GM21717 (cell line): ENCODE results near the gene GJB2.
"Not testable (repeated sequence)": the region's sequence is repeated elsewhere in the genome, so short reads cannot be mapped to it uniquely, and the experiment has no call there.

Source experiments
- ATAC-seq: cut with Tn5 transposase; IDR thresholded peaks from one replicate; pipeline ENCODE4 v1.9.1; 2021; ENCODE audit warnings: mild to moderate bottlenecking, moderate library complexity; ENCODE audit not compliant: unreplicated experiment

The GJB2 gene

DNA sequence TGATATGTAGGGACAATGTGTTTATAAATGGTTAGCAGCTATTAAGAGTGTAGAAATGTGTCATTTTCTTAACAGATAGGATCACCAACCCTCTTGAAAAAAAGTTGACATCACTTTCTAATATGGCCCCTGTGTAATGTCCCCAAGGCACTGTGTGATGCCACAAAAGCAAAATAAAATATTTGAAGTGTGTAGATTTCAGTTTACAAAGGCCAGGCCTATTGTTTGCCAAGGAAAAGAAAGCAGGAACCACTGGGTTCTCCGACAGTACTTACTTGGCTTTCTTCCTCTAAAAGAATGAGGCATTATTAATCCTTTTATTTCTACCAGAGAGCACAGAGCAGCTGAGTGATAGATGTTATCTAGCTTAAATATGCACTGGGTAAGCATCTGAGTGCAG is 21.4 kb downstream of the GJB2 start:
- ATAC-seq, result no peak

DNA sequence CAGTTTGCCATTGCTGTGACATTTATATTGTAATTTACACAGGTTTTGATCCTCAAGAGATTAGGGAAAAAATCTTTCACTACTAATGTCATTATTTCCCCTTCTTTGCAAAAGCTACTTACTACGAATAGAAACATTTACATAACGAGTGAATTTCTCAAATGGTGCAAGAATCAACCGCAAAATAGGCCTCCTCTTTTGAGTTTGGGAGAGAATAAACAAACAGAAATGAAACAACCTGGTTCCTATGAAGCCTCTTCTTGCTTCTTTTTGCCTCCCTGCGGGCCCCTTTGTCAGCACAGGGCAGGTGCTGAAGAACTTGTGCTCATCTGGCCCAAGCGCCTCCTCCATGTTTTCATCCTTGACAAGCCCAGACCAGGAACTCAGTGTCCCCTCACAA is 21.8 kb downstream of the GJB2 start:
- ATAC-seq, result no peak

DNA sequence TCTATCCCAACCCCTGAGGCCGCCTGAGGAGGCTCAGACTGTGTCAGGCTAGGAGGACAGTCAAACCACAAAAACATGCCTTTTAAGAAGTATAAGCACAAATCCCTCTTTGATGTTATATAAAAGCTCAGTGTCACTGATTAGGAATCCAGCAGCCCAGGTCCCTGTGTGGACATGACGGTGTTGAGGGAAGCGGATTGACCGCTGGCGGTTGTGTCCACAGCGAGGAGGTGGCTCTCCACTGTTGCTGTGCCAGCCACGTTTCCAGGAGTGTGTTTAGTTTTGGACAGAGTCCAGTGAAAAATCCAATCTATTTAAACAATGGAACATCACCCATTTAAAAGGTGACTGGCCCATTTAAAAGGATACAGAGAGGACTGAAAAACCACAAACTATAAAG is 24.3 kb downstream of the GJB2 start:
- no peak for ATAC-seq

DNA sequence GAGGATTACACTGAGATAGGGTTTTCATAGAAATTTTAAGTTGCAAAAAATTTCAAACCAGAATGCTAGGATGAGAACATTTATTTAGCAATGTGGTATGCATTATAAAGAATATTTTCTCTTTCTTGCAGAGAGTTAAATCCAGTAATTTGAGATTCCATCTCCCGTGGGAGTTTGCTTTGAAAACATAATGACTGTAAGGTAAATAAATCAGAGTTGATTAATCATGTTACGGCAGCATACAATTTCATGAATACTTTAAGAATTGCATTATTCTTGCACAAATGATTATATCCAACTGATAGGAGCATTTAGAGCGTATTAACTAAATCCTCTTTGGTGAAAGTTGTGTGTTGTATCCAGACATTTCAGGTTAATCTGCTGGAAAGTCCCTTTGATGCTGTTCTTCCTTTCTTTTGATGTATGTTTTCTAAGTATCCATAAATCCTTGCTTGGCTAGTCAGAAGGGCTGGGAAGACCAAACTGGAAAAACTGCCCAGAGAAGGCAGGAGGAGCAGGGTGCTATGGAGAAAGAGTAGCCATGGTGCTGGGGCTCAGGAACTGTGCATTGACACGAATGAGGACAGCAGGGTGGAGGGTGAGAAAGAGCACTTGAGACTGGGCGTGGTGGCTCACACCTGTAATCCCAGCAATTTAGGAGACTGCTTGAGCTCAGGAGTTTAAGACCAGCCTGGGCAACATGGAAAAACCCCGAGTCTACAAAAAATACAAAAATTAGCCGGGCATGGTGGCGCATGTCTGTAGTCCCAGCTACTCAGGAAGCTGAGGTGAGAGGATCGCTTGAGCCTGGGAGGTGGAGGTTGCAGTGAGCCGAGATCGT is 27.1 kb downstream of the GJB2 start:
- ATAC-seq, result no peak

DNA sequence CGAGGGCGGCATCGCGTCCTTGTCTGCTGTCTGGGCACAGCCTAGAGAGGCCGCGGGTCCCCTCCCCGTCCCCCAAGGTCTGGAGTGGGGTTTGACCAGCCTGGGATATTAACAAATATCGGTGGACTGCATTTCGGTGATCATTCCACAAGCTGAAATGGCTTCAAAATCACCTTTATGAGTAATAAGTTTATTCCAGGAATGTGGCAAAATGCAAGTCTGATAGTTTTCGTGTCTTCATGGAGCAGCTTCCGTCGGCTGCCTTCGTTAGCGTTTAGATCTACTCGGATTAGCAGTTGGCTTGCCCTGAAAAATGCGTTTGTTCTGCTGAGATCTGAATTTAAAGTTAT is 30.8 kb downstream of the GJB2 start:
- no peak for ATAC-seq

DNA sequence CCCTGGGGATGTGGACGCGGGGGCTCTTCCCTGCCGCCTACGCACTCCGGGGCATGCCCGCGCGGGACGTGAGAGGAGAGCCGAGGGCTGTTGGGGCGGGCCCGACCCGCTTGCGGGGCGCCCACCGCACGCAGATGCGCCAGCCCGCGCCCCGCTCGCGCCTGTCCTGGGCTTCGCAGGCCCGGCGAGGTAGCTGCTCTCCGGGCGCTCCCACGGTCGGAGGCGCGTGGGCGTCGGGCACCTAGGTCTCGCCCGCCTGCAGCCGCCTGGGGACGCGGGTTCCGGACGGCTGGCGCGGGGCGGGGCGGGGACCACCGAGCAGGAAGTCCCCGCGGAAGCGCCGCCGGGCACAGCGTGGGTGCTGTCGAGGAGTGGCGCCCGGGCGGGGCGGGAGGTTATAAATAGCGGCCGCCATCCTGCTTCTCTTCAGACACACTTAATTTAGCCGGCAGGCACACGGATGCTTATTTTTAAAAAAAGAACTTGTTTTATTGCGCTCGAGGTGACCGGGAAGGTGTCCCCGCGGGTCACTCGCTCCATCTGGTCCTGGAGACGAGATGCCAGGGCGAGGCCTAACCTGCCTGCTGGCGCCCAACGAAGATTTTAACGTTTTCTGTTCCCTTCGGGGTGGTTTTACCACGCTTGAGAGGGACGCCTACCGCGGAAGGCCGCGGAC is 31.3 kb downstream of the GJB2 start:
- ATAC-seq, result peak; percentile 35

DNA sequence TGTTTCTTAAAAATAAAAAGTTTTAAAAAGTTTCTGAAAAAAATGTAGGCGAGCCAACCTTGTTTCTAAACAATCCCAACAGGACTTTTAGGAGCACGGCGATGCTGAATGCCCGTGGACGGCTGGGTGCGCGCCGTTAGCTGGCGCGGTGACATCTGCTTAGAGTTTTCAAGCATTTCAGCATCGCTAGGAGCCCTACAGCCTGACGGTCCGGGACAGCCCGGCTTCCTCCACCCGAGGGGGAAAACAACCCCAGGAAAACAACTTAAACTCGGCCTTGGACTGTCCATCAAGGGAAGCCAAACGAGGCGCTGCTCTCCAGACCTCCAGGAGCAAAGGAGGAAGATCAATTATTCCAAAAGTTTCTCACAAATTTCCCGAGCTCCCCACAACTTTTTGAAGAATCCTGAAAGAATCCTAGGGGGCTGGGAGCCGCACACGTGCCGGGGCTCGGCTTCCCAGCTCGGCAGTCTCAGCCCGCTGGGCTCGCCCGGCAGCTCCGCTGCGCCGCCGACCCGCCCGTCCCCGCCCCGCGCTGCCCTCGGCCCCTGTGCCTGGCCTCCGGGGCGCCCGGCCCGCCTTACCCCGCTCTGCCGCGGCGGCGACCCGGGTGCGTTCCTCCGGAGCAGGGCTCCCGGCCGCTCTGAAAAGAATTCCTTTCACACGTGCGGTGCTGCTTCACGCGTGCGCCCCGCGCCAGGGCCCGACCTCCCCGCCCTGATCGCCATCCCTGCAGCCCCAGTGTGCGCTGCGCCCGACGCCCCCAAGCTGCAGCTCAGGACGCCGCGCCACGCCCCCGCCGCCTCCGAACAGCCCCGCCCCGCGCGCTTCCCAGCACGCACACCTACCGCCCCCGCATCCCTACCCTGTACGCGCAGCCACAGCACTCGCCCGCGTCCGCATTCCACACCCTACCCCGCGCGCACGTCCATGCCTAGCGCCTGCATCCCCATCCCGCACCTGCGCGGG is 32.1 kb downstream of the GJB2 start, which contains the start of gene GJA3:
Gene GJA3 (minus strand): TSS at position 747 of the 969 bp plus-strand sequence. CDS start 17,764 bp downstream, outside the sequence.
- ATAC-seq, result peak; percentile 48

DNA sequence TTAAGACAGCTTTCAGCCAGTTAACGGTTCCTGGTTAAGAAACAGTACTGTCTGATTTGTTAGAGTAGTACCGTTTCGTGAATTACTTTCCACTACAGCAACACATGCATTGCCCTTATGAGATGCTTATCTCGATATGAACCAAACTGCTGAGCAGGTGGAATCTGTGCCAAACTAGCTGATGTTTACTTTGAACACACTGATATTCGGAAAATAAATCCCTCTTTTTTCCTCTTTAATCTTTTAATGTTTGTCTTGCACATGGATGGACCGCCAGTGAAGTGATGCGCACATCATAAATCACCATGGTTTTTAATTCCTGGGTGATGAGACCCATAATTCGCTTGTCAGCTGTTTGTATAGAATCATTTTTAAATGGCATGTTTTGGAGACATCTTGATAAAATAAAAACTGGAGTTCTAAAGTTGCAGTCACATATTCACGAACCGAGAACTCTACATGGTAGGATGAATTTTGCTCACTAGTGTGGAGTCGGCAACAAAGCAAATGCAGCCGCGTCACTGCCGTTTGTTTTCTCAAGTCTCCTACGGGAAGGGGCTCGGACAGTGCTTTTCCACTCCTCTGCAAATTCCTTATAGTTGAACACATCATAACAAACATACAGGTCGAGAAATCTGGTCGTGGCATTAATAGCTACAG is 33.0 kb downstream of the GJB2 start:
- no peak for ATAC-seq

DNA sequence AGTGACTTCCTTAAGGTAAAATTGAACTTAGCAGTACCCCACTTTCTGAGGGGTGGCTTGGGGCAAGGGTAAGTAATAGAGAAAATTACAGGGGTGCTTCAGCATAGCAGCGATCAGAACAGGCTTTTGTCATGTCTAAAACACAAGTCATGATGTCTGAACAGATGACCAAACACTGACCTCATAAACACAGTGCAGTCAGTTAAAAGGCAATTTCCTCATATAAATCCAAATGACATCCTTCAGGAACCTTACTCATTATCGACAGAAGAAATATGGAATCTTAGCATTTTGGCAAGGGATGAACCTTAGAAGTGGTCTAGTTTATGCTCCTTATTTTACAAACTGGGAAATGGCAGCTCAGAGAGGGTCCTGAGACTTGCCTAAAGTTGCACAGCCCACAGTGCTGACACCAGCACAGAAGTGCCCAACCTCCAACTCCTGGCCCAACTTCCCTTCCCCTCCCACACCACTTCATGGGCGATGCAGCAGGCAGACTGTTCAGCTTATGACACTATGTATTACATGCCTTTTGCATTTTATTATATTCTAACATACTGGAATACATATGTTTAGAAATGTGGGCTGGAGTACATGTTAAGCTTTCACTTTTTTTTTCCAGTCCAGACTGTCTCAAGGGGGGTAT is 35.5 kb downstream of the GJB2 start:
- no peak for ATAC-seq

DNA sequence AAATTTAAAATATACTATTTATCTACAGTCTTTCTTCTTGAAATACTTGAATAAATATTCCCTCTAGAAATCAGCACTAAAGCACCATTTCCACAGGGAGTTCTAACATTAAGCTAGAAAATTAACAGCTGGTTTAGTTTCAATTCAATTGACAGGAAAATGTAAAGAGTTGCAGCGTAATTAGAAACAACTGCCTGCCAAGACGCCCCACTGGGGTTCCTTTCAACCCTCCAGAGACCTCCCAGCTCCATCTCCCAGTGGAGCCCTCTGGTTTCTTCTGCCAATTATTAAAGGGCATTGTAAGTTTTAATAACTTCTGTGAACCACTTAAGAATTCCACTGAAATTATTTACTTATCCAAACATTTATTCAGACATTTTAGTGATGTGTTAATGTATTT is 36.0 kb downstream of the GJB2 start:
- ATAC-seq, result no peak

DNA sequence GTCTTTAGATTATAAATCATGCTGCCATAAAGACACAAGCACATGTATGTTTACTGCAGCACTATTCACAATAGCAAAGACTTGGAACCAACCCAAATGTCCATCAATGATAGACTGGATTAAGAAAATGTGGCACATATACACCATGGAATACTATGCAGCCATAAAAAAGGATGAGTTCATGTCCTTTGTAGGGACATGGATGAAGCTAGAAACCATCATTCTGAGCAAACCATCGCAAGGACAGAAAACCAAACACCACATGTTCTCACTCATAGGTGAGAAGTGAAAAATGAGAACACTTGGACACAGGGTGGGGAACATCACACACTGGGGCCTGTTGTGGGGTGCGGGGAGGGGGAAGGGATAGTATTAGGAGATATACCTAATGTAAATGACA is 39.4 kb downstream of the GJB2 start:
- not testable (repeated sequence) for ATAC-seq

DNA sequence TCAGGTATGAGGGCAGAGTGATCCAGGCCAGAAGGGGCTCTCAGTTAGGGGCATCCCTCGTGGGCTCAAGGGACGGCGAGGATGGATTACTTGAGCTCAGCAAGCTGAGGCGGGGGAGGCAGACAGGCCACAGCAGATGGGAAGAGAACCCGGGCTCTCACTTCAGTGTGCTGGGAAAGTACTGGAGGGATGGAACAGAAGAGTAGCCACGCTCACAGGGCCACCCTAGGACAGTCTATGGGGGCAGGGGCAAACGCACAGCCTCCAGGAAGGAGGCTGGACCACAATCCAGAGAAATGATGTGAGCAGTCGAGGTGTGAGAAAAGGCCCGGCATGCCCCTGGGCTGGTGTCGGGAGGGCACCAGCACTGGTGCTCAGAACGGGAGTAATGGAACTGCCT is 41.1 kb downstream of the GJB2 start:
- ATAC-seq, result no peak

DNA sequence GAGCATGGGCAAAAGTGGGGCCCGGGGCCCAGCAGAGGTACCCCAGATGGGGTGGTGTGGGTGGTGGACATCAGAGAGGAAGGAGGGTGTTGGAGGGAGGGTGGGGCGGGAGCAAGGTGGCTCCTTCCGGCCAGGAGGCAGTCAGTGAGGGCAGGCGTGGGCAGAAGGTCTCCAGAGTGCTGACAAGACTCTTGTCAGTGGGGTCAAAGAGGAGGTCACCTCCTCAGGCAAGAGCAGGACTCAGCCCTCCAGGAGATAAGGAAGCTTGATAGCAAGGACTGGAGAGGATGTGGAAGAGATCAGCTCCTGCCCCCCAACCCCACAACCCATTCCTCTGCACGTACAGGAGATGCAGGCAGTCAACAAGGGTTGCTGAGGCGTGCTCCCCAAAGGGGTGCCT is 41.7 kb downstream of the GJB2 start:
- no peak for ATAC-seq

DNA sequence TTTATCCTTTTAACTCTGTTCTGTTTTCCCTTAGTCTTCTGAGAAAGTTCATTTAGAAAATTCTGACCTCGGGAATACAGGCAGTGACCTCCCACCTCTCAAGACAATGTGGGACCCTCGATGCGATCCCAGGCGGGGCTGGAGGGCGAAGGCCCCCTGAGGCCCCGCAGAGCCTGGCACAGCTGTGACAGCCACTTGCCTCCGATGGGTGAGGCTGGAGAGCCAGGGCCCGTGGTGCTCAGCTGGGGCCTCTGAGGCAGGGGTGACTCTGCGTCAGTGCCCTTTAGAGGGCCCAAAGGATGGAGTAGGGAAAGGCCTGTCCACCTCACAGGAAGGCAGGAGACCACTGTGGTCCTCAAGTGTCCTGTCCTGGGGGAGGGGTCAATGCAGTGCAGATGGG is 42.2 kb downstream of the GJB2 start:
- ATAC-seq, result no peak

DNA sequence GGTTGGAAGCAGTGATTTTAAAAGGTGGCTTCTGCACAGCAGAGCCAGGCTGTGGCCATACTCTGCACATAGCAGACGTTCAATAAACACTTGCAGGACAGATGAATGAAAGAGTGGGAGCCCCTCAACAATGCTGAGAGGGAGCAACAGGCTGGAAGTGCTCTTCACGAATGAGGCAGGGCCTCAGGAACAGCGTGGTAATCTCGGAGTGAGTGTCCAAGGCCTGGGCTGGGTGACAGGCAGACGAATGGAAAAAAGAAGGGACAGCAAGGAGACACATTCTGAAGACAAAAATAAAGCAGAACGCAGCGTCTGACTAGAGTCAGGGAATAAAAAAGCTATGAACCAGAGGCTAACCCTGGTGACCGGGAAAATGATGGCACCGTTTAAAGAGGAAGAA is 43.0 kb downstream of the GJB2 start:
- no peak for ATAC-seq

DNA sequence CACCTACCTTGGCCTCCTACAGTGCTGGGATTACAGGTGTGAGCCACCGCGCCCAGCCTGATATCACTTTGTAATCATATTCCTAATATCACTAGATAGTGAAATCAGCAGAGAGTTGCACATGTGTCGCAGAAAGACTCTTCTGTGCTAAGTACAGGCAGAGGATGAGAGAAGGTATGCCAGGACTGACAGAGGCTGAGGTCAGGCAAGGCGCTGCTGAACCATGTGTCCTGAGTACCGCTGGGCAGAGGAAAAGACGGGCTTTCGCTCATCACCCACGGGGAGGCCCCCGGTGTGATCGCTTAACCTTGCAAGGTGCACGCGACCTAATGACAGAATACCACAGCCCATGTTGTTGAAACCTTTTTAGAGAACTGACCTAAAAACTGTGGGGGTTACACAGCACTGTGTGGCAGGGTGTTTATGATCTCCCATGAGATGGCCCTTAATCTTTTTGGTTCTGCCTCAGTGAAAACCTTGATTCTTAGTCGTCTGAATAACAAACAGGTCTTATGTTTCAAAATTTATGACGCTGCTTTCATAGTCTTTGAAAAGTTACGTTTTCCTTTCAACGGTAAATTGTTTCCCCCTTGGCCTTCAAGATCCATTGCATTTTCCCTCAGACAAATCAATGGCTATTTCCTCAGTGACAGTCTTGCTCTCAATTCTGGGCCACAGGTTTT is 44.1 kb downstream of the GJB2 start:
- ATAC-seq, result no peak

DNA sequence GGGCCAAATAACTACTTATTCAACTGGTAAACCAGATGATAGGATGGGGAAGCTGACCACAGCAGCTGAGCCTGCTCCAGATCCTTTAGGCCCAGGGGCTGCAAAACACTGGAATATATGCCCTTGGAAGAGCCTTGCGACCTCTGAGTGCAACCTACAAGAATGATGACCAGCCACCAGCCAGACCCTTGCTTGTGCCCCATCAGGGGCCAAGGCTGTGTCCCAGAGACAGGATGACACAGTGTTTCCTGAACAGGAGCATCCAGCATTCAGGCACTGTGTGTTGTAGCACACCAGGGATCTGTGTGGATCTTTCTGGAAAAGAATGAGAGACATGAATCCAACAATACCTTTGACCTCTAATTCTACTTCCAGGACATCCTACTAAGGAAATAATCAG is 46.4 kb downstream of the GJB2 start:
- no peak for ATAC-seq

DNA sequence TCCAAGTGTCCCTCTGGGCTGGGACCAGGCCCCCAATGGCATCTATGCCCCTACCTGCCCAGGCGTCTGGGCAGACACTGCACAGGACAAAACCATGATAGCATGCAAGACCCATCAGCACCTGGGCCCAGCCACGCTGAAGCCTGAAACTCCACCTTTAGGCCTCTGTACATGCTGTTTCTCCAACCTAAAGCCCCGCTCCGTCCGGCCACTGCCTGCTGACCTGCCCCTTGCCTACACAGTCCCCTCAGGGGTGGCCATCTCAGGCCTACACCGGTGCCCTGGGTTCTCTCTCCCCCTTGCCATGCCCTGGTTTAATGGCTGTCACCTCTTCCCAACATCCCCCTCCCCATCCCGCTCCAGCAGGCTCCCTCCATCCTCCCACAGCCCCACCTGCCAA is 47.2 kb downstream of the GJB2 start:
- no peak for ATAC-seq

DNA sequence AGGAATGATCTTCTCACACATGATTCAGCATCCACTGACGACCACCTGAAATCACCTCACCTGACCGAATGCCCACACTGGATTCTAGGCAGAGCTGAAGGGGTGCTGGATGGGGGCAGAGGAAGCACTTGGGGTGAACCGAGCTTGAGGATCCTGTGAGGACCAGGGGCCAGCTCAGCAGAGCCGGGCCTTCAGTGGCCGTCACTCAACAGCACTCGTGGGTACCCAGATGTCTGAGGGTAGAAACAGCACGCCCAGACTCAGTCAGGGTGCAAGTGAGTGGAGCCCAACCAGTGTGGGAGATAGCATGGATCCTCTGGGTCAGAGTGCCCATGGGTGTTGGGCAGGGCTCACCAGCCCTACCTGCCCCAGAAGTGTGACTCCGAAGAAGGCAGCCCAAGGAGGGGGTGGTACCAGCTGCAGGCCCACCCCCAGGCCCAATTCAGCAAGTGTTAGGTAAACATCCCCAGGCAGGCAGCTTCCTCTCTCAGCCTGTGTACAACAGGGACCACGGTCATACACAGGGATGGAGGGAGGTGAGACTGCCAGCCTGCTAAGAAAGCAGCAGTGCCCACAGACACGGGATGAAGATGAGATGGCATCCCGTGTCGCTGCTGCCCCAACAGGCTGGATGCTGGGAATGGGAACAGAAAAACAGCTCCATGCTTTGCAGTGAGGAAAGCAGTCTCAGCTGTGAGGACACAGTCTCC is 48.4 kb downstream of the GJB2 start:
- no peak for ATAC-seq
